PC-3 (cell line): ENCODE data around the gene ZNF692.

Source experiments
- EZH2phosphoT487 ChIP-seq: fragments of 300-600 bp; sonication (generic); IDR thresholded peaks from 2 replicates; pipeline ENCODE4 v1.6.1; 2018; ENCODE audit warnings: mild to moderate bottlenecking, antibody characterized with exemption, low read length, borderline replicate concordance
- TF ChIP-seq, protein P1 (sequence below): fragments of 300-600 bp; sonication (generic); conservative IDR thresholded peaks from 2 replicates; pipeline ENCODE4 v1.5.1; 2017; ENCODE audit warnings: antibody characterized with exemption, low read depth, mild to moderate bottlenecking, low read length

DNA sequence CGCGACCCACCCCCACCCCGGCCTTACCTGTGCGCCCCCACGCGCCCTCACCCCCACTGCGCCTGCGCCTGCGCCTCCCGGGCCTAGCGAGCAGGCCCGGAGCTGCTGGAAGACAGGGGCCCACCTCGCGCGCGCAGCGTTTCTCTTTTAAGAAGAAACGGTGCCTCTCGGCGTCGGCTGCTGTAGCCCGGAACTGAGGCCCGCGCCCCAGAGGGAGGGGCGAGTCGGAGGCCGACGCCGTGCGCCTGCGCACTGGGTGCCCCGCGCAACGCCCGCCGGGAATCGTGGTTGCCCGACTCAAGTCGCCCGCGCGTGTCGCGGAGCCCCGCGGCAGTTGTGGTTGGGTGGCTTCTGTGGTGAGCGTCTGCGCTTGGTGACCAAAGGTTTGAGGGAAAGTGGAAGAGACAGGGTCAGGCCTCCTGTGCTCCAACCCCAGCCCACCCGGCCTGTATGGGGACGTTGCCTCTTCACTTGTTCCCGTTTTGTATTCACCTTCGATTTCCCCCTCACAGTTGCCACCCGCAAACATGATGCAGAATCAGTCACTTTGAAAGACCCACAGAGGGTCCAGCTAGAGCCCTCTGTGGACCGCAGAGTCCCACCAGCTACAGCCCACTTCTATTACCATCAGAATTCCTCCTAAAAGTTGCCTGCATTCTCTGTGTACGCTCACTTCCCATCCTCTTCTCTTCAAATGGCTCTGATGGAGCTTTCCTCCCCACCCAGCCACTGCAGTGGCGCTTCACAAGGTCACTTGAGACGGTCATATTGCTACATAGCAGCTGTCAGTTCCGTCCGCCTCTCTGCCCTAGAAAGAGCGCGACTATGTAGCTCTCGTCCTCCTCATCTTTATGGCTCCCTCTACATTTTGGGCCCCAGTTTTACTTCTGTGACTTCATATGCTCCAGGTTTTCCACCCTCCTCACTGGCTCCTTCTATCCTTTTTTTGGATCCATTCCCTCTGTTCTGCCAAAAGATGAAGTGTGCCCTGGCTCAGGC, at the start of gene ZNF692:
- no peak for TF ChIP-seq EZH2phosphoT487
- TF ChIP-seq, protein P1, sequence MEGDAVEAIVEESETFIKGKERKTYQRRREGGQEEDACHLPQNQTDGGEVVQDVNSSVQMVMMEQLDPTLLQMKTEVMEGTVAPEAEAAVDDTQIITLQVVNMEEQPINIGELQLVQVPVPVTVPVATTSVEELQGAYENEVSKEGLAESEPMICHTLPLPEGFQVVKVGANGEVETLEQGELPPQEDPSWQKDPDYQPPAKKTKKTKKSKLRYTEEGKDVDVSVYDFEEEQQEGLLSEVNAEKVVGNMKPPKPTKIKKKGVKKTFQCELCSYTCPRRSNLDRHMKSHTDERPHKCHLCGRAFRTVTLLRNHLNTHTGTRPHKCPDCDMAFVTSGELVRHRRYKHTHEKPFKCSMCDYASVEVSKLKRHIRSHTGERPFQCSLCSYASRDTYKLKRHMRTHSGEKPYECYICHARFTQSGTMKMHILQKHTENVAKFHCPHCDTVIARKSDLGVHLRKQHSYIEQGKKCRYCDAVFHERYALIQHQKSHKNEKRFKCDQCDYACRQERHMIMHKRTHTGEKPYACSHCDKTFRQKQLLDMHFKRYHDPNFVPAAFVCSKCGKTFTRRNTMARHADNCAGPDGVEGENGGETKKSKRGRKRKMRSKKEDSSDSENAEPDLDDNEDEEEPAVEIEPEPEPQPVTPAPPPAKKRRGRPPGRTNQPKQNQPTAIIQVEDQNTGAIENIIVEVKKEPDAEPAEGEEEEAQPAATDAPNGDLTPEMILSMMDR: no peak
